GM18526 (cell line): ENCODE results near the gene TPBGL.

Experiments
- POLR2A ChIP-seq: IDR thresholded peaks from 3 replicates; pipeline ENCODE4 v1.6.1; 2011; ENCODE audit not compliant: insufficient read length; ENCODE audit errors: extremely low read depth

The TPBGL gene

DNA sequence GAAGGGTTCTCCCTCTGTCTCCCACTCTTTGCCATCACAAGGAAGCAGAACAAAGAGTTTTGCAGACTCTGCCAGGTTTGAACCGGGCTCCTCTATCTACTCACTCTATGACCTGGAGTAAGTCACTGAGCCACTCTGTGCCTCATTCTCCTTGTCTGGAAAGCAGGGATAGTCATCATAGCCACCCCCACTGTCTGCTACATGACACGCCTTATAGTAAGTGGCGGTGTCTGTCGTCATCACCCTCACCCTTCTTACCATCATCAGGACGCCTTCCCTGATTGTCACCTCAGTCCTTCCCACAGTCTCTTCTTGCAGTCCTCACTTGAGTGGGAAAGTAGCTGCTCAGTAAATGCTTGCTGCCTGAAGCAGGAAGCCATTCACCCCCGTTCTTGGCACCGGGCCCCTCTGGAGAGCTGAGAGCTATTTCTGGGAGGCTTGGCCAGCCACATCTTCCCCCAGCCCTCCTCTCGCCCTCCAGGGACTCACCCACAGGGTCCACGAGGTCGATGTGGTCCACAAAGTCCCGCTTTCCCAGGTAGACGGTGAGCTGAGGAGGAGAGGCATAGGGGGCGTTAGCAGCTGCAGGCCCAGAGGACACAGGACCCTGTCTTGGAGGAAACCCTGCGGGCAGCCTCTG, 46.4 kb downstream of the TPBGL start:
- TF ChIP-seq POLR2A = no peak

DNA sequence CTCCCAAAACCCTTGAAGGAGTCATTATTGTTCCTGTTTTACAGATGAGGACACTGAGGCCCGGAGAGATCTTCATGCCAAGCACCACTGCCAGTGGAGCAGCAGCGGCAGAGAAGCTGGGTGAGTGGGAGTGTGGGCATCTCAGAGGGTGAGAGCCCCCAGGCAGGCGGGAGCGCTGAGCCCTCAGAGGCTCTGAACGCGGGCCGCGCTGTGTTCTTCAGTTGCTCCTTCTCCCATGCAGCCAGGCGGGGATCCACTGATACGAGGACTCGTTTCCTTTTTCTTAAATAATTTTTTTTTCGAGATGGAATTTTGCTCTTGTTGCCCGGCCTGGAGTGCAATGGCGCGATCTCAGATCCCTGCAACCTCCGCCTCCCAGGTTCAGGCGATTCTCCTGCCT, 47.0 kb downstream of the TPBGL start:
- no peak for TF ChIP-seq POLR2A

DNA sequence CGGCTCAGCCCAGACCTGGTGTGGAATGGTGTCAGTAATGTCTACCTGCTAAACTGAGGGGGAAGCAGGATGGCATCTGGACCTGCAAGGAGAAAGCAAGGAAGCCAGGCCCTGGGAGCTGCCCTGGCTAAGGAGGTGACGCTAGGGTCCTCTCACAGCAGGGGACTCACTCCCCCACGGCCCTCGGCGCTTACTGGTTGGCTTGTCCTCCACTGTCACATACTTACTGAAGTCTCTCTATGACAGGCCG, 48.9 kb downstream of the TPBGL start:
- TF ChIP-seq POLR2A = no peak

DNA sequence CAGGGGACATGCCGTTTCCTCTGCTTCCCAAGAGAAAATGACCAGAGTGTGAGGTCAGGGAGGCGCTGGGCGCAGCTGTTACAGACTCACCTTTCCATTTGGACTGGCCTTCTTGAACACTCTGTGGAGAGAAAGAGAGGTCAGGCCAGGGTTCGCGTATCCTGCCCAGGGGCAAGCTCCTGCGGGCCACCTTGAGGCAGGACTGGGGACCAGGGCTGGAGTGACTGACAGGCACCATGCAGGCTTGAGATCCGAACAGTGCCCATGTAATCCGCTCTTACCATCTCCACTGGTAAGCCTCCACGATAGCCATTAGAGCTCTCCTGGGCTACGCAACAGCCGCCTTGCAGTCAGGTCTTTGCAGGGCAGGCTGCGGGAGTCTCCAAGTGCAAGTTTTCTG, 49.3 kb downstream of the TPBGL start:
- TF ChIP-seq POLR2A = no peak

DNA sequence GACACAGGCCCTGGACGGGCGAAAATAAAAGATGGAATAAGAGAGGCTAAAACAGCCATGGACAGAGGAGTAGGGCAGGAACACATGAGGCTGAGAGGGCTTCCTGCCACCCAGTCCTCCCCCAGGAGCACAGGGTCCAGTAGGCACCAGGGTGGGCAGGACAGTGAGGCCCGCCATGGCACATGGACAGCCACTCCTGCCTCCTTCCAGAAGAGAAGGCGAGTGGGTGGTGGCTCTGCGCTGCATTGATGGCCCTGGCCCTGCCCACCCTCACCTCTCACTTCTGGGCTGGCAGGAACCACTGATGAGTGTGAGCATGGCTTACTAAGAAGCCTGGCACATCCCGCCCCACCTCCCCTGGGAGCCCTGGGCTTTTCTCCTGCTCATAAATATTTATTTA, 51.2 kb downstream of the TPBGL start:
- no peak for TF ChIP-seq POLR2A

DNA sequence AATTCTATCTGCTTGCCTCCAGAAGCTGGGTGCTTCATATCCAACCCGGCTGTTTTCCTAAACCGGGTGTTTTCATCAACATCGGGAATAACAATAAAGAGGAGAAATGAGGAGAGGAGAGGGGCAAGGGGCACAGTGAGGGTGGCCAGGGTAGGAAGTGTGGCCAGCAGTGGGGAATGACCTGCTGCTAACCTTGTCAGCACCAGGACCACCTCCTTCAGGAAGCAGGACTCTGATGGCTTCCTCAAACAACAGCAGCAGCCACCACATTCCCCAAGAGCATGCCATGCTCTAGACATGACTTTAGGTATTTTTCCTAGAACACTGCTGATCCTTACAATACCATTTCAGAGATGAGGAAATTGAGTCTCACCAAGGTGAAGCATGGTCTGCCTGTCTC, 52.4 kb downstream of the TPBGL start:
- no peak for TF ChIP-seq POLR2A
